HUDEP-2 (cell line): ENCODE results near the gene FOXN1.

ENCODE experiments used
- DNase-seq, 76 experiments: peaks; one replicate each; lab custom pipeline; 2025; ENCODE audit not compliant: unreplicated experiment in 76 of 76; lab: John Stamatoyannopoulos, UW

The FOXN1 gene

DNA sequence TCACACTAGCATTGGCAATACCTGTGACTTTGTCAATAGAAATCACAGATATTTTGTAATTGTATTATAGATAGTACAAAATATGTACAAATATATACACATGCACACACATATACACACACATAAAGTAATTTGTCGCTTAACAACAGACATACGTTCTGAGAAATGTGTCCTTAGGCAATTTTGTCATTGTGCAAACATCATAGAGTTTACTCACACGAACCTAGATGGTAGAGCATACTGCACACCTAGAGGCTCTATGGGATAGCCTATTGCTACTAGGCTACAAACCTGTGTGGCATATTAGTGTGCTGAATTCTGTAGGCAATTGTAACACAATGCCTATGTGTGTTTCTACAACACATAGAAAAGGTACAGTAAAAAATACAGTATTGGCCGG lies 35.3 kb downstream of the FOXN1 start:
- DNase-seq = no peak

DNA sequence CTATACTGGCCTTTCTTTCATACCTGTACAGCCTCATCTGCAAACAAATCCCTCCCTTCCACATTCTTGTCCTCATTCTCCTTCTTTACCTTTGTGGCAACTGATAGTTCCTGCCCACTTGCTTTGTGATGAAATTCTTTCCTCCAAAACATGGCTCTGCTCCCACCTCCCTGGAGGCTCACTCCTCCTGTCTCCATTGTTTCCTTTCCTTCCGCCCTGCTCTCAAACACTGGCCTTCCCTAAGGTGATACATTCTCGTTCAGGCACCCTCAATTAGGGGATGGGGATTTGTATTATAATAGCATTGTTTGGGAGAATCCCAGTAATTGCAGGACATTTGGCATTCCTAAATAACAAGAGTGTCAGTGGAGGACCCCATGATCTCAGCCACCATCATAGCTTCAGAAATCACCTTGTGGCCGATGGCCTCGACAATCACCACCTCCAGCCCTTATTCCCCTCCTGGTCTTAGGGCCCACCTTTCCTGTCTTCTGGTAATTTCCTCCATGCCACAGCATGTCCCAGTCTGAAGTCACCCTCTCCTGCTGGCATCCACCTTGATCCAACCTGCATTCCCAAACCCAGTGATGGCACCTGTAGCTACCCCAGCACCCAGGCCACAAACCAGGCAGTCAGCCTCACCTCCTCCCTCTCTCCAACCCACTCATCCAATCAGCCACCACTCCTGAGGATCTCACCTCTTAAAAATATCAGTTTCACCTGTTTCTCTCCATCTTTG lies 38.4 kb downstream of the FOXN1 start:
- DNase-seq = no peak

DNA sequence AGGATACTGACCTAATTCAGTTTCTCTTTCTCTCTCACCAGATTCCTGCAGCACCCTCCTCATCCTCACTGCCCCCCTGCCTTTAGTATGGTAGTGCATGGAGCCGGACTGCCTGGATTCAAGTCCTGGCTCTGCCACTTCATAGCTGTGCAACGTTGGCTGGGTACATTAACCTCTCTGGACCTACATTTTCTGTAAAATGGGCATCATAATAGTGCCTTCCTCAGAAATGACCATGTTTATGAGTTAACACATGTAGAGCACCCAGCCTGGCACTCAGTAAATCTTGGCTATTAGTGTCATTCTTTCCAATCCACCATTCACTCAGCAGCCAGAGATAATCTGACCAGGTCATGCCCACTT lies 39.0 kb downstream of the FOXN1 start:
- DNase-seq = no peak

DNA sequence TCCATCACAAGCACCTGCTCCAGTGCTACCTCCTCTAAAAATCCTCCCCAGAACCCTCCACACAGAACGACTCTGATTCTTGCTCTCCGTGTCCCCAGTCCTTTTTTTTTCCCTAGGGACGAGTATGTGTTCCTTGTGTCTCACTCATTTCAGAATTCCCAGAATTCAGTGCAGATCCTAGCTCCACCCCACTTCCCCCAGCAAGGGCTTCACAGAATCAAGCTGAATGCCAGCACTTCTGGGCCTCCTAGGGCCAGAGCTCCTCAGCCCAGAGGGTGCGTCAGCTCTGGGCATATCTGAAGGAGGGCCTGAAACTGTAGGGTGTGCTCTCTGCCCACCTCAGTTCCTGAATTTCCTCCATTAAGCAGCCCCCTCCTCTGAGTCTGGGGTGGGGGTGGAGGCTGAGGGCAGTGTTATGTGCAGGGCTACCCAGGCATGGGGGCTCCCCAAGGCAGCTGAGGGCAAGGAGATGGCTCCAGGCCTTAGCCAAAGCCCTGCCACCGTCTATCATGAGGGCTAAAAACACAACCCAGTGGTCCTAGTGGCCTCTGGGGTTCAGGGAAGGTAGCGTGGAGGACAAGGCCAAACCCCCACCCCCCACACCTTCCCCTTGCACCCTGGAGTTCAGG lies 39.8 kb downstream of the FOXN1 start:
- no peak for DNase-seq

DNA sequence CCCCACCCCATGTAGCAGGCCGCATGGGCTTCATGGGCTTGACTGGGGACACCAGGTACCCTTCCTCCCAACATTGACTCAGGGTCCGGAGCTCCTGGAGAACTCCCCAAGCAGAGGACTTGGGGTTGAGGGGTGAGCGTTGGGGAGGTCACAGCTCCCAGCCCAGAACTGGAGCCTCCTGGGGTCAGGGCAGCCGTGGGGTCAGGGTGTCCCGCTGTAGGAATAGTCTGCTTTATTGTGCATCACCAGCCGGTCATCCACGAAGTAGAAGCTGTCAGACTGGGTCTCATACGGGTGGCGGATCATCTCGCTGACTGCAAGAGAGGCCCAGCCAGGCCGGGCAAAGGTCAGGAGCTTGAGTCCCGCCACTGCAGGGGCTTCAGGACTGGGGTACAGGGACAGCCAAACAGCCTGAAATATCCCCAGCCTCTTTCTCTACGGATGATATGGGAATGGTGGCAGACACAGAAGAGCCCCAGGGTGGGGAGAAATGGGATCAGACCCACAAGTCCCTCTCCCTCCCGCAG lies 41.0 kb downstream of the FOXN1 start:
- no peak for DNase-seq

DNA sequence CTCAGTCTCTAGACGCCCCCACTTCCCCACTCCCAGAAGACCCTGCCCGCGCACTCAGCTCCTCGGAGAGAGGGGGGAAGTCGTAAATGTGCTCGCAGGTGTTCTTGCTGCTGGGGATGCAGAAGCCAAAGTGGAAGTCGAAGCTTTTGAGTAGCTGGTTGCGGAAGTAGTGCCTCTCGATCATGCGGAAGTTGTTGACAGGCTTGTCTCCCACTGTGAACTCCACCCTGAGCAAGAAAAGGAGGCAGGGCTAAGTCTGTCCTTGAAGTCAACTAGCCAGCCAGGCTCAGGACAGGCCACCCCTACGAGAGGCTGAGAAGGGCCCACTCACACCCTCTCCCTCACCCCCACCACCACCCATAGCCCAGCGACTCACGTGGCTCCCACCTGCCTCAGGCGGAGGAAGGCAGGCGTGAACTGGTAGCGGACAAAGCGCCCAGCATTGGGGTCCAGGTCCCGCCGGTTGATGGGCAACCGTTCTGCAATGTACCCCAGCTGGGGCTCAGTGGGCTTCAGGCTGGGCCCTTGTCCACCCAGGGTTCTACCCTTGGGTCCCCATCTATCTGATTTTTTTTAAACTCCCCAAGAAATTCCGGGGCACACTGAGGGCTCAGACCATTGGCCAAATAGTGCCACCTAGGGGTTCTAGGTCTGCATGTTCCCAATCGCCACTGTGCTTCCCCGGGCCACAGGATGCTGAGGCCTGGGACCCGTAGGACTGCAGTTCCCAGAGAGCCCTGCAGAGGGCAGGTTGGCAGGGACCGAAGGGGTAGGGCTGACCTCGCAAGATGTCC lies 41.7 kb downstream of the FOXN1 start:
- peak in 73 of 76 experiments; percentile 17 to 85 (median 70) for DNase-seq

DNA sequence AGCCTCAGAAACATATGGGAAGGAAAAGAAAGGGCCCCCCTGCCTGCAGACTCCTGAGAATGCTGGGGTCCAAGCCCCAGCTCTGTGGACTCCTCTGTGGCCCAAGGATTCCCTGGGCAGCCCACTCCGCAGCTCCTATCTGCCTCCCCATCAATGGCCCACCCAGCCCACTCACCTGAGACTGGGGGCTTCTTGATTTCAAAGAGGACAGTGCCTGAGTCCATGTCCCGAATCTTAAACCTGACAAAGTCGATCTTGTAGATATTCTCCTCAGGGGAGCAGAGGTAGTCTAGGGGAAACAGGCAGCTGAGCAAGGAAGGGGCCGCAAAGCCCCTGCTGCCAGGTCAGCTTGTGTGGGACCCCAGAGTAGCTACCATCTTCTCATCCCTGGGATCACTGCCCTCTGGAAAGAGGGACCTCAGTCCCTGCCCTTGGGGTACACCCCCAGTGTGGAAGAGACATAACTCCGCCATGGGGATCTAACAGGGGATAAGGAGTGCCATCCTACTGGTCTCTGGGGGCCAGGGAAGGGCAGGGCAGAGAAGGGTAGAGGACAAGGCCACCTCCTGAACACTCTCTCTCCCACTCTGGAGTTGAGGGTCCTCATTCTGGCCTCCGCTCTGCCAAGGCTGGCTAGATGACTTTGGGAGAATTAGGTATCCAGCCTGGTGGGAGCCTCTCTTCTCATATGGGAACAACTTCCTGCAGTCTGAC lies 42.4 kb downstream of the FOXN1 start:
- no peak for DNase-seq

DNA sequence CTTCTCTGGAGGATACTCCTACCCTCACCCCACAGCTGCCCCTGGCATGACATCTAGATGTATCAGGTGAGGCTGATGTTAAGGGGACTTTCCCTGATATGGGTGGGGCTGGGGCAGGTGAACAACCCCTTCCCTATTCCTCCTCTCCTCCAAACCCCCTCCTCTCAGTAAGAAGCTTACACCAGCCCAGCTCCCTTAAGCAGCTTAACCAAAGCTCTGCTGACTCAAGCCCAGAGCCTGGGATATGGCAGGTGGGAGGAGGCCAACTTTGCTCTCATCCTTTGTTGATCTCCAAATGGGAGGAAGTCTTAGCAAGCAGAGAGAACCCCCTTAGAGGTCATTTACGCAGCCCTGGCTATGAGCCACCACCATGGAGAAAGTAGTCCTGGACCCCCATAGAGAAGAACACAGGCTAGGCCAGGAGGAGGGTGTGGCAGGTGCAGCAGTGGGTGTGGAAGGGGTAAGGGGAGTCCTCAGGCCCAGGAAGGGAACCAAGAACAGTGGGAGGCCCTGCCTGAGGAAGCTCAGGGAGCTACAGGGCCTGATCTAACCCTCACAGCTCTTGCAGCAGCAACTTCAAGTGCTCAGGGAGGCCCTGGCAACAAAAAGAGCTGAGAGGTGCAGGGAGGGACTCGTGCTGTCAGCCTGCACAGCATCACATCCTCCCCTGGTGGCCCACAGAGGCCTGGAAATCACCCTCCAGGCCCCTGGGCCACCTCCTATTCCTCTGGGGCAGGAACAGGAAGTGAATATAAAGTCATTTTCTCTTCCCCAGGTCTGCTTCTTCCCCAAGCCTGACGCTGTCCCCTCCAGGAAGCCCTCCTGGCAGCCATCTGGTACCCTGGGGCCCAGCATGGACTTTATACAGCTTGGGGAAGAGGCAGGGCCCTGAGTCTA lies 43.3 kb downstream of the FOXN1 start:
- DNase-seq = no peak

DNA sequence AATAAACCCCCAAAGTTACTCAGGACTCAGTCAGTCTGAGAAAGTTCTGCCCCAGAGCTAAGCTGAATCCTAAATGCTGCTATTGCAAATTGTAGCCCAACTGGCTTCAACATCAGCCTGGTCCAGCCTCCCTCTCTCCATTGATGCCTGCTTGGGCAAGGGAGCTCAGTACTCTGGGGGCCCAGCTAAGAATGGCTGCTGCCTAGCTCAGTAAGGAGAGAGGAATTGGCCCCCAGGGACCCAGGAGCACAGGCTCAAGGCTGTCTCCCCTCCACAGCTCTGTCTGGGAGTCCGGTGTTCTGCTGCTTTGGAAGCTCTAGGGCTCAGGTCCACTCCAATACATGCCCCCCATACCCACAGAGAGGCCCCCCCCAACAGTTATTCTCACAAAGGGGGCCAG lies 44.7 kb downstream of the FOXN1 start:
- no peak for DNase-seq

DNA sequence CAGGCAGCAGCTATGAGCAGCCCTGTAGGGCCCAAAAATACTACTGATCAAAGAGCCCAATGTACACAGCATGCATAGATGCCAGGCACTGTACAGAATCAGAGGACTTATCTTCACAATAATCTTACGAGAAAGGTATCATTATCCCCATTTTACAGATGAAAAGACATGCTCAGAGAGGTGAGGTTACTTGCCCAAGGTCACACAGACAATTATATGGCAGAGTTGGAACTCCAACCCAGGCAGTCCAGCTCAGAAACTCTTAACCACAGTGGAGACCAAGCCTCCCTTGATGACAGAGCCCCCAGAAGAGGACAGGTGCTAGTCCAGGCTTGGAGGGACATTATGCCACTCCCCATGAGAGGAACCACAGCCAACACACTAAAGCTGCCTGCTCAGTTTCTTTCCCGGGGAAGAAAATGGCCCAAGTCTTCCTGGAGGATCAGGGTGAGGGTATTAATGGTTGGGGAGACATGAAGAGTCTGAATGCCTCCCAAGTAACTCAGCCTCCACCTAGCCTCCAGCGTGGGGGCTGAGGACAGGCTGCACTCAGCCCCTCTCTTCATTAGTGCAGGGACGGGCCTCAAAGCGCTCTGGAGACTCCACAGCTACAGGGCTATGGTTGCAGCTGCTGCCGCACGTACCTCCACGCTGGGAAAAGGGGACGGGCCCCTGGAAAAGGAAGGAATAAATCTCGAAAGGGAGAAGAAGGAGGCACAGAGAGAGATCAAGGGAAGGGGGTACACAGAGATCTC lies 45.5 kb downstream of the FOXN1 start:
- no peak for DNase-seq

DNA sequence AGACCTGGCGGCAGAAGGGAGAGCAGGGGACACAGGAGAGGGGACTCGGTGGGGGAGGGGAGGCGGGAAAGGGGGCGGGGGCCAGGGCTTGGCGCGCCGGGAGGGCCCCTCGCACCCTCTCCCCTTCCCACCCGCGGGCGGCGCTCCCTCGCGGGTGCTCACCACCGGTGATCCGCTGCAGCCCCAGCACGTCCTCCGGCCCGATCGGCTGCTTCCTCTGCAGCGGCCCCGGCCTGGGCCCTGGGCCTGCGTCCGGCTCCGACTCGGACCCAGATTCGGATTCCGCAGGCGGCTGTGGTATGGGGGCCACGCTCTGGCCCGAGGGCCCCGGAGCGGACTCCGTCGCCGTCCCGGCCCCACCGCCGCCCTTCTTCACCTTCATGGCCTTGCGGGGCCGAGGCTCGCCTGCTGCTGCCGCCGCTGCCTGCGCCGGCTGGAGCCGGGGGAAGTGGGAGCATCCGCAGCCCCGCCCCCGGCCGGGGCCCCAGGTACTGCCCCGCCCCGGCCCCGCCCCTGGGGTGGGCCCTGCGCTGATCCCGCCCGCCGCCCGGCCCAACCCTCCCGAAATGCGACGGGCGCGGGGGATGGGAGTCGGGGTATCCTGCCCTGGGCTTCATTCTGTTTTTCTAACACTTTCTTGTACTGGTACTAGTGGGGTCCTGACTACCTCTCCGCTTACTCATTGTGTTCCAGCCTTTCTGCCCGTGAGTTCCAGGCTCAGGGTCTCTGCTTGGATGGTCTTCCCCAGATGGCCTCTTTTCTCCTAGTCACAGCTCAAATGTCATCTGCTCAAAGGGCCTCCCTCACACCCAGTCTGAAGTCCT lies 46.2 kb downstream of the FOXN1 start, which contains the start of gene UNC119:
Gene UNC119, minus strand, starts transcription at position 449 of the 824 bp plus-strand sequence. Its CDS starts 67 bp downstream, at position 382.
- peak in 50 of 76 experiments; percentile 15 to 73 (median 44) for DNase-seq

DNA sequence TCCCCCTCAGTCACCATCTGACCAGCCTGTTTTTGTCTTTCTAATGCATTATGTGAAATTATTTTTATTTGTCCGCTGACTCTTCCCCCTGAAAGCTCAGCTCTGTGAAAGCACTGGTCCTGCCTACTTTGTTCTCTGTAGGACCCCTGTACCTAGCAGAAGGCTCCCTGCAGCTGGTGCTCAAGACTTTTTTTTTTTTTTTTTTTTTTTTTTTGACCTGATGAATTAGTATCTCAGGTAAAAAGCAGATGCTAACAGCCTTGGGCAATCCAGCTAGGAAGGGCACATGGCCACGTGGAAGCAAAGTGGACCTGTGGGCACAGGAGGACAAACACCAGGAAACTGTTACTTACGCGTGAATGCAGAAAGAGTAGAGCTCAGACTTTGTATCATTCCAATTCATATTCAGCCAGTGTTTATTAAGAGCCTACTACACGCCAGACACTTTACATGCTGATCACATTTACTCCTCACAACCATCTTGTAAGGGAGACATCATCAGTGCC lies 46.9 kb downstream of the FOXN1 start:
- DNase-seq = no peak

DNA sequence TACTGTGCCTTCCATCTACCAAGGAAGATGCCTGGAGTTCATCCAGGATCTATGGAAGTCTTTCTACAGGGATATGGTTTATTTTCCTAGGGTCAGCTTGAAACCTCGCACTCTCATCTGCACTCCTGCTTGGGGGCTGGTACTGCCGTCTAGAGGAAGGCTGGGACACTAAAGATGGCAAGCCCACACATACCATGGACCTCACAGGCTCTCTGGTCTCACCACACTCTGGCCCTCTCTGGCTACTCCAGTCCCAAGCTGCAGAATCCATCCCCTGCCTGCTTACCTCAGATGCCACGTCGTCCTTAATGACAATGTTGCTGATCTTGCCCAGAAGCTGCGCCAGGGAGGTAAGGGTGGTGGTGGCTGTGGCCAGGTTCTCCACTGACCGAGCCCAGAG lies 48.4 kb downstream of the FOXN1 start:
- DNase-seq = no peak

DNA sequence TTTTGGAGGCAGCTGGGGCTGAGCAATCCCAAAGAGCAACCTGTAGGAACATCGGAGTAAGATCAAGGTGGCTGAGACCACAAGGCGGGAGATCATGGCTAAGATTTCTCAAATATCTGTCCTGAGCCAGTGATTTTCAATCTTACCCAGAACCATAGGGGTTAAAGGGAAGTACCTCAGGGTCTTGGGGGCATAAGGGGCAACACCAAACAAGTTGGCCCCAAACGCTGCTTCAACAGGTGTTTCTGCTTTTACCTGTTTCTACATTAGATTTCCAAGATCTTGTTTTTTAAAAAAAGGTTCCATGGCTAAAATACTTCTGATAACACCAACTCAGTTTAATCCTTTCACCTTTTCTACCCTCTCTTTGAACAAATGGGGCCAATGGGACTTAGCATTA lies 48.9 kb downstream of the FOXN1 start:
- no peak for DNase-seq

DNA sequence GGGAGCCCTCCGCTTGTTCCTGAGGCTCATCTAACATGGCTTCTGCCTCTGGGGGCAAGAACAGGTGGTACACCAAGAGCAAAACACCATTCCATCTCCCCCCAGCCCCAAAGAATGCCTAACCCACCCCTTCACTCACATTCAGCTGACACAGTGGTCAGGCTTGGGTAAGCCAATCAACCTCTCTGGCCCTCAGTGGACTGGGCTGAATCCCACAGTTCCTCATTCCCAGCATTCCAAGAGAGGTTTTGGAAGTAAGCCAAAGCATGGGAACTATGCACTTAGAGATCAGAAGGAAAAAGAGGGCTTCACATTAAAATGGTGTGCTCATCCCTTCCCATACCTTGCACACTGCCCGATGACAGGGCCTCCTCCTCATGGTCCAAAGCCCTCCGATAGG lies 57.3 kb downstream of the FOXN1 start:
- DNase-seq = no peak

DNA sequence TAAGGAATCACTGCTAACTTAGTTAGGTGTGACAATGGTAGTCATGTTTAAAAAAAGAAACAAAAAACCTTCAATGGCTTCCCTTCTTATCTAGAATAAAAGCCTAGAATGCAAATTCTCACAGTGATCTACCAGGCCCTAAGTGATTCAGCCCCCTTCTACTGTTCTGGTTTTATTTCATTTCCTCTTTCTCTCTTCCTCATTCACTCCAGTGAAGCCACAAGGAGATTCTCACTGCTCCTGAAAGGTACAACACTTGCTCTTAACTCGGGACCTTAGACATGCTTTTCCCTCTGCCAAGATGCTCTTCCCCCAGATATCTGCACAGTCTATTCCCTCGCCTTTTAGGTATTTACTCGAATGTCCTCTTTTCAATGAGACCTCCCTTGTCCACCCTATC lies 61.5 kb downstream of the FOXN1 start:
- no peak for DNase-seq

DNA sequence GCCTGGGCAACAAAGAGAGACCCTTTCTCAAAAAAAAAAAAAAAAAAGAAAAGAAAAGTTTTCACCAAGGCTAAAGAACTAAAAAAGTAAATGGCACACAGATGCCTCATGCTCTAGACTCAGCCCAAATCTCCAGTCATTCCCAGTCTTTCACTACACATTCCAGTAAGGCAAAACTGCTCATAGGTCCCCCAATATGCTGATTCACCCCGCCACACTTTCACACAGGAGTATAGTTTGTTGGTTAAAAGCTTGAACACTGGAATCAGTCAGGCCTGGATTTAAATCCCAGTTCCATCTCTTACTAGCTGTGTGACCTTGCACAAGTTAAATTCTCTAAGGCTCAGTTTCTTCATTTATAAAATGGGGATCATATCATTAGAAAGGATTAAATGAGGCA lies 63.3 kb downstream of the FOXN1 start:
- DNase-seq = no peak
